DOHH2 (cell line): ENCODE data around the gene ASB6.
A peak's percentile ranks its signal among the peaks of the same experiment; 100 is the strongest.

ENCODE experiments used
- H3F3A ChIP-seq: fragments of 200-600 bp; sonication (generic), shearing (Covaris generic); 2 replicates; pipeline ENCODE4 v1.6.0; 2016; ENCODE audit warnings: antibody characterized with exemption, mild to moderate bottlenecking; ENCODE audit not compliant: control insufficient read depth, insufficient read depth
- H3K27ac ChIP-seq: fragments of 200-600 bp; sonication (generic); 2 replicates; pipeline ENCODE4 v1.5.1; 2014; ENCODE audit warnings: low read depth, mild to moderate bottlenecking, low read length, moderate library complexity
- H3K27me3 ChIP-seq: fragments of 200-600 bp; sonication (generic); 2 replicates; pipeline ENCODE4 v1.6.1; 2014; ENCODE audit warnings: mild to moderate bottlenecking, low read length, mixed read lengths; ENCODE audit not compliant: control insufficient read depth
- H3K36me3 ChIP-seq: fragments of 200-600 bp; sonication (generic); 2 replicates; pipeline ENCODE4 v1.6.1; 2014; ENCODE audit warnings: mild to moderate bottlenecking, low read length, moderate library complexity, mixed read lengths; ENCODE audit not compliant: control insufficient read depth
- H3K4me1 ChIP-seq: fragments of 200-600 bp; sonication (generic); 2 replicates; pipeline ENCODE4 v1.6.1; 2014; ENCODE audit warnings: mild to moderate bottlenecking, low read length, mixed read lengths; ENCODE audit not compliant: control insufficient read depth
- H3K4me2 ChIP-seq: fragments of 200-600 bp; sonication (generic); 2 replicates; pipeline ENCODE4 v1.6.0; 2014; ENCODE audit warnings: mild to moderate bottlenecking, low read length, moderate library complexity
- H3K4me3 ChIP-seq: fragments of 200-600 bp; sonication (generic); 2 replicates; pipeline ENCODE4 v1.5.1; 2014; ENCODE audit warnings: mild to moderate bottlenecking, low read length, mixed read lengths
- H3K79me2 ChIP-seq: fragments of 200-600 bp; sonication (generic); 2 replicates; pipeline ENCODE4 v1.6.1; 2014; ENCODE audit warnings: mild to moderate bottlenecking, low read length, mixed read lengths; ENCODE audit not compliant: control insufficient read depth
- H3K9me2 ChIP-seq: fragments of 200-600 bp; sonication (generic); replicated peaks from 2 replicates; pipeline ENCODE4 v1.6.1; 2014; ENCODE audit warnings: mild to moderate bottlenecking, low read length, mixed read lengths; ENCODE audit not compliant: control insufficient read depth
- H3K9me3 ChIP-seq: fragments of 200-600 bp; sonication (generic); 2 replicates; pipeline ENCODE4 v1.6.1; 2014; ENCODE audit warnings: antibody characterized with exemption, low read length, mixed read lengths; ENCODE audit not compliant: control insufficient read depth, insufficient read depth
- H4K20me1 ChIP-seq: fragments of 200-600 bp; sonication (generic); 2 replicates; pipeline ENCODE4 v1.6.0; 2014; ENCODE audit warnings: low read depth, mild to moderate bottlenecking, antibody characterized with exemption, low read length, moderate library complexity; ENCODE audit not compliant: control insufficient read depth, insufficient read depth
- EZH2phosphoT487 ChIP-seq: fragments of 200-600 bp; sonication (generic); IDR thresholded peaks from 2 replicates; pipeline ENCODE4 v1.6.1; 2017; ENCODE audit warnings: borderline replicate concordance, mild to moderate bottlenecking, antibody characterized with exemption, low read length, moderate library complexity, mixed read lengths
- TF ChIP-seq, protein P1 (sequence below): fragments of 200-600 bp; sonication (generic); IDR thresholded peaks from one replicate; pipeline ENCODE4 v1.5.1; 2014; ENCODE audit warnings: antibody characterized with exemption, mild to moderate bottlenecking, low read depth, low read length; ENCODE audit not compliant: poor library complexity, severe bottlenecking

ASB6 gene

DNA sequence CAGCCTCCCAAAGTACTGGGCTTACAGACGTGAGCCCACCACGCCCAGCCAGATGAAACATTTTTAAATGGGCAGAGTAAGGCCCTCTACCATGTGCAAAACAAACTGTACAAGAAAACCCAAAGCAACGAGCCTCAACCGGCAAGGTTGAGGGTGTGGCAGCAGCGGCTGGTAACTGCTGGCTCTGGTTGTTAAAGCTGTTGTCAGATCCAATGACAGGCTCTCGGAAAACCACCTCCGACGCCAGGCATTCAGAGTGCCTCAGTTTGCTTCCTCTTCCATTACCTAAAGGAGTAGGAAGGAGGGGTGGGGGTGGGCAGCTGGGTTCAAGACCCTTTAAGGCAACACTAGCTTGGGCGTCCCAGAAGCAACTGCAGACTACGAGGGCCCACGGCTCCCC is 2.4 kb upstream of the ASB6 start:
- TF ChIP-seq EZH2phosphoT487: no peak
- TF ChIP-seq, protein P1, sequence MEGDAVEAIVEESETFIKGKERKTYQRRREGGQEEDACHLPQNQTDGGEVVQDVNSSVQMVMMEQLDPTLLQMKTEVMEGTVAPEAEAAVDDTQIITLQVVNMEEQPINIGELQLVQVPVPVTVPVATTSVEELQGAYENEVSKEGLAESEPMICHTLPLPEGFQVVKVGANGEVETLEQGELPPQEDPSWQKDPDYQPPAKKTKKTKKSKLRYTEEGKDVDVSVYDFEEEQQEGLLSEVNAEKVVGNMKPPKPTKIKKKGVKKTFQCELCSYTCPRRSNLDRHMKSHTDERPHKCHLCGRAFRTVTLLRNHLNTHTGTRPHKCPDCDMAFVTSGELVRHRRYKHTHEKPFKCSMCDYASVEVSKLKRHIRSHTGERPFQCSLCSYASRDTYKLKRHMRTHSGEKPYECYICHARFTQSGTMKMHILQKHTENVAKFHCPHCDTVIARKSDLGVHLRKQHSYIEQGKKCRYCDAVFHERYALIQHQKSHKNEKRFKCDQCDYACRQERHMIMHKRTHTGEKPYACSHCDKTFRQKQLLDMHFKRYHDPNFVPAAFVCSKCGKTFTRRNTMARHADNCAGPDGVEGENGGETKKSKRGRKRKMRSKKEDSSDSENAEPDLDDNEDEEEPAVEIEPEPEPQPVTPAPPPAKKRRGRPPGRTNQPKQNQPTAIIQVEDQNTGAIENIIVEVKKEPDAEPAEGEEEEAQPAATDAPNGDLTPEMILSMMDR: no peak
- Histone ChIP-seq H3K4me3 (no peak overlapping the region), H3K27ac (no peak overlapping the region)

DNA sequence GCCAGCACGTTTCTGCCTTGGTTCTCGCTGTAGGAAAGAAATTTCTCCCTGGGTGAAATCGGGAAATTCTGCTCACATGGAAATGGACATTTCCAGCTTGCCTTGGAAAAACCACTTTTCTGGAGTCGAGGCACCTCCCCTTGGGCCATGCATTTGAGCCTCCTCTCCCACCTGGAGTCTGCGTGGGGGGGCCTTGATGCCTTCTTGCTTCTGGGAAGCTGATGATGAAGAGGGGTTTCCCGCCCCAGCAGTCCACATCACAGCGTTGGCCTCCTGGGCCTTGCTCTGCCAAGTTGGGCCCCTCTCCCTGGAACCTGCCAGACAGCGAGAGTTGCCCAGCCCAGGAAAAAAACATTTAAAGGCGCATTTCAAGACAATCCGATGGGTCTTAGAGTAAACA is 1.8 kb upstream of the ASB6 start:
- H3F3A ChIP-seq: peaks cover 4% of the 10 kb centered on the region; the same call in 1 of the 2 replicates
- no peak overlapping the region for H3K4me2 ChIP-seq
- H3K36me3 ChIP-seq: peaks cover 13% of the 10 kb centered on the region
- H3K9me3 ChIP-seq: no peaks in the 10 kb centered on the region
- H3K4me3 ChIP-seq: no peak overlapping the region
- TF ChIP-seq, protein P1: no peak
- TF ChIP-seq EZH2phosphoT487: no peak
- no peak overlapping the region for H3K27ac ChIP-seq
- 0 out of 2 replicates have a peak, but pooled peaks cover 11% of the 10 kb centered on the region for H4K20me1 ChIP-seq
- H3K4me1 ChIP-seq: peaks cover 16% of the 10 kb centered on the region
- peaks cover 33% of the 10 kb centered on the region for H3K79me2 ChIP-seq
- no peaks in the 10 kb centered on the region for H3K27me3 ChIP-seq
- no peaks in the 10 kb centered on the region for H3K9me2 ChIP-seq

More for the DNA sequence above, 2.4 kb upstream of the ASB6 start:
- H3K4me2 ChIP-seq: no peak overlapping the region
- H3K27me3 ChIP-seq: no peaks in the 10 kb centered on the region
- H3K4me1 ChIP-seq: peaks cover 16% of the 10 kb centered on the region
- 0 out of 2 replicates have a peak, but pooled peaks cover 11% of the 10 kb centered on the region for H4K20me1 ChIP-seq
- no peaks in the 10 kb centered on the region for H3K9me2 ChIP-seq
- peaks cover 26% of the 10 kb centered on the region for H3K79me2 ChIP-seq
- no peaks in the 10 kb centered on the region for H3K9me3 ChIP-seq
- peaks cover 4% of the 10 kb centered on the region; the same call in 1 of the 2 replicates for H3F3A ChIP-seq
- H3K36me3 ChIP-seq: peaks cover 6% of the 10 kb centered on the region

DNA sequence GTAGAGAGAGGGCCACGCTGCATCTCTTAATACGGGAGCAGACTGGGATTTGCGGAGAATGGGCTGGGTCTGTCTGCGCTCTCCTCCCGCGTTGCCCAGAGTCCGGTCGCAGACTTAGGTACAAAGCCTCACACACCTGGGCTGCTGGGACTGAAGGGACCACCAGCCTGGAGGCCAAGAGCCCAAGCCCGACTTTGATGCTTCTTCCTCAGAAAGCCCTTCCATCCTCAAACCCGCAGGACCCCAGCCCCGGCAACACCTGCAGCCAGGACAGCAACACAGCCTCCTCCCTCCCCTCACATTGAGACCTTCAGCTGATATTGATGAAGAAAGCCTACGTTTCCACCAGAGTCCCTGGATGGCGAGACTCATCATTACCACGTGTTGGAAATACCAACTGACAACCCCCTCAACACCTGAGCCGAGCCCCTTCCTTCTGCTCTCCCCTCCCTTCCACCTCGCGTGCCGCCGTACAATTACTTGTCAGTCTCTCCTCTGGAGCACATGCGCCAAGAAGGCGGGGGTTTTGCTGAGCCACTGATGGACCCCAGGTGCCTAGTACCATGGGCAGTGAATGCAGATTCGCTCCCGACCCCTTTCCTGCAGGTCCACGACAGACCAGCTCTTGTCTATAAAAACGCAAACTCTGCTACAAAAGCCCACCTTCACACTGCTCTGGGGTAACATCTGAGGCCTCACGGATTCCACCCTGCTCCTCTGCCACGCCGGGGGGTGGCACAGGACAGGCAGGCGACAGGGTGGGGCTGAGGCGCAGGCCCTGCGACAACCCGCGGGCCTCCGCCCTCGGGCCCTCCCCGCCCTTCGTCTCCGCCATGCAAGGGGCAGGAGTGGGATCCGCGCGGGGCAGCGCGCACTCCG is 841 bp downstream of the ASB6 start:
- H3K9me2 ChIP-seq: no peaks in the 10 kb centered on the region
- peaks cover 33% of the 10 kb centered on the region for H3K79me2 ChIP-seq
- H3K4me1 ChIP-seq: peaks cover 16% of the 10 kb centered on the region
- peak overlapping the region; percentile 100 for H3K4me3 ChIP-seq
- H3K27me3 ChIP-seq: no peaks in the 10 kb centered on the region
- no peak for TF ChIP-seq EZH2phosphoT487
- TF ChIP-seq, protein P1: no peak
- H3K9me3 ChIP-seq: no peaks in the 10 kb centered on the region
- 0 out of 2 replicates have a peak, but pooled peaks cover 17% of the 10 kb centered on the region for H4K20me1 ChIP-seq
- peaks cover 6% of the 10 kb centered on the region; the same call in 1 of the 2 replicates for H3F3A ChIP-seq
- peak overlapping the region; percentile 97 for H3K4me2 ChIP-seq
- peaks cover 35% of the 10 kb centered on the region for H3K36me3 ChIP-seq
- H3K27ac ChIP-seq: no peak overlapping the region
